ENCODE results near the gene PCDHB16.
A peak's percentile ranks its signal among the peaks of the same experiment; 100 is the strongest.
"Not testable (repeated sequence)": the region's sequence is repeated elsewhere in the genome, so short reads cannot be mapped to it uniquely, and the experiment has no call there.

PCDHB16 gene

GRCh38 chr5:141184117-141184855, 2.1 kb downstream of the PCDHB16 start:
- DNase-seq: not testable (repeated sequence)

GRCh38 chr5:141186897-141187512, 4.8 kb downstream of the PCDHB16 start, which contains the start of gene PCDHB9:
Gene PCDHB9, plus strand, starts transcription at chr5:141187161. Its CDS starts 158 bp downstream, at chr5:141187319.
- peak in 3 of 5 donors; percentile 2 to 14 (median 11) for DNase-seq

GRCh38 chr5:141188682-141189081, 6.5 kb downstream of the PCDHB16 start:
- DNase-seq: not testable (repeated sequence)

GRCh38 chr5:141189131-141189530, 6.9 kb downstream of the PCDHB16 start:
- DNase-seq: not testable (repeated sequence)

GRCh38 chr5:141192110-141192725, 10.0 kb downstream of the PCDHB16 start, which contains the start of gene PCDHB10:
Gene PCDHB10, plus strand, starts transcription at chr5:141192353. Its CDS starts 200 bp downstream, at chr5:141192553.
- no peak for DNase-seq

- not testable (repeated sequence) for DNase-seq
Measured at GRCh38 chr5:141194332-141194731, 12.1 kb downstream of the PCDHB16 start.

- no peak for DNase-seq
Measured at GRCh38 chr5:141196363-141196762, 14.2 kb downstream of the PCDHB16 start.

- DNase-seq: no peak
Measured at GRCh38 chr5:141199359-141200235, 17.4 kb downstream of the PCDHB16 start, which contains the start of gene PCDHB11. Gene PCDHB11, plus strand, starts transcription at chr5:141199627. Its CDS starts 148 bp downstream, at chr5:141199775.

GRCh38 chr5:141201126-141201525, 18.9 kb downstream of the PCDHB16 start:
- not testable (repeated sequence) for DNase-seq

GRCh38 chr5:141201646-141202045, 19.5 kb downstream of the PCDHB16 start:
- DNase-seq: not testable (repeated sequence)

GRCh38 chr5:141208478-141208877, 26.3 kb downstream of the PCDHB16 start, which contains the start of gene PCDHB12:
Gene PCDHB12, plus strand, starts transcription at chr5:141208719. Its CDS starts 189 bp downstream, at chr5:141208908.
- DNase-seq: no peak

- DNase-seq: not testable (repeated sequence)
Measured at GRCh38 chr5:141210281-141210680, 28.1 kb downstream of the PCDHB16 start.

- not testable (repeated sequence) for DNase-seq
Measured at GRCh38 chr5:141210849-141211248, 28.7 kb downstream of the PCDHB16 start.

GRCh38 chr5:141213656-141214339, 31.6 kb downstream of the PCDHB16 start, which contains the start of gene PCDHB13:
Gene PCDHB13, plus strand, starts transcription at chr5:141213919. Its CDS starts 205 bp downstream, at chr5:141214124.
- DNase-seq: peak in 1 of 5 donors; percentile 8

GRCh38 chr5:141214583-141214982, 32.4 kb downstream of the PCDHB16 start:
- DNase-seq: not testable (repeated sequence)

- DNase-seq: not testable (repeated sequence)
Measured at GRCh38 chr5:141215504-141215903, 33.3 kb downstream of the PCDHB16 start.

GRCh38 chr5:141216035-141216434, 33.8 kb downstream of the PCDHB16 start:
- not testable (repeated sequence) for DNase-seq

GRCh38 chr5:141223112-141223783, 41.1 kb downstream of the PCDHB16 start, which contains the start of gene PCDHB14:
Gene PCDHB14, plus strand, starts transcription at chr5:141223343. Its CDS starts 163 bp downstream, at chr5:141223506.
- DNase-seq: no peak

- DNase-seq: not testable (repeated sequence)
Measured at GRCh38 chr5:141224844-141225243, 42.7 kb downstream of the PCDHB16 start.

GRCh38 chr5:141225421-141225820, 43.2 kb downstream of the PCDHB16 start:
- not testable (repeated sequence) for DNase-seq

Data from T-helper 1 cell (primary cell).